T47D (cell line): ENCODE data around the gene MRTFA.
"Not testable (repeated sequence)": the region's sequence is repeated elsewhere in the genome, so short reads cannot be mapped to it uniquely, and the experiment has no call there.

Experiments
- DNase-seq, 2 experiments: peaks; one replicate each; pipeline versions ENCODE4 v3.0.0 to v3.0.0-alpha.2; 2011 to 2012; ENCODE audit warnings: low read depth in 1 of 2, low spot score in 1 of 2
- JUND ChIP-seq: IDR thresholded peaks from 2 replicates; pipeline ENCODE4 v1.6.1; 2012; ENCODE audit warnings: low read depth
- in situ Hi-C: cut with HindIII; loops from 2 replicates; pipeline ENCODE4 v1.10.0; 2016; ENCODE audit warnings: low sequenced_read_pairs, low pct_unique_long_range_greater_than_20kb

MRTFA gene

GRCh38 chr22:40633036-40633435 lies 3.5 kb downstream of the MRTFA start:
- DNase-seq = no peak
- no peak for TF ChIP-seq JUND
- in situ Hi-C loops = no loop called here

GRCh38 chr22:40631925-40632324 lies 4.6 kb downstream of the MRTFA start:
- in situ Hi-C loops = no loop called here
- no peak for TF ChIP-seq JUND
- no peak for DNase-seq

- in situ Hi-C loops = no loop called here
- DNase-seq = no peak
- no peak for TF ChIP-seq JUND
Measured at GRCh38 chr22:40628354-40629042, 8.0 kb downstream of the MRTFA start.

GRCh38 chr22:40627612-40628011 lies 8.9 kb downstream of the MRTFA start:
- no peak for DNase-seq
- in situ Hi-C loops = no loop called here
- TF ChIP-seq JUND = no peak

- TF ChIP-seq JUND = no peak
- in situ Hi-C loops = no loop called here
- DNase-seq = no peak
Measured at GRCh38 chr22:40626851-40627250, 9.7 kb downstream of the MRTFA start.

GRCh38 chr22:40625794-40626193 lies 10.7 kb downstream of the MRTFA start:
- in situ Hi-C loops, DNase-seq: not testable (repeated sequence)

- DNase-seq, in situ Hi-C loops: not testable (repeated sequence)
Measured at GRCh38 chr22:40625281-40625680, 11.2 kb downstream of the MRTFA start.

GRCh38 chr22:40624770-40625169 lies 11.7 kb downstream of the MRTFA start:
- no peak for TF ChIP-seq JUND
- DNase-seq = no peak
- in situ Hi-C loops = no loop called here

- no peak for TF ChIP-seq JUND
- in situ Hi-C loops = no loop called here
- DNase-seq = no peak
Measured at GRCh38 chr22:40621309-40622151, 15.0 kb downstream of the MRTFA start.

GRCh38 chr22:40620464-40621046 lies 16.0 kb downstream of the MRTFA start:
- no peak for TF ChIP-seq JUND
- DNase-seq = no peak
- in situ Hi-C loops = no loop called here

- in situ Hi-C loops = no loop called here
- TF ChIP-seq JUND = no peak
Measured at GRCh38 chr22:40618400-40618799, 18.1 kb downstream of the MRTFA start.

GRCh38 chr22:40616578-40616977 lies 19.9 kb downstream of the MRTFA start:
- no peak for DNase-seq
- in situ Hi-C loops = no loop called here
- no peak for TF ChIP-seq JUND

More at GRCh38 chr22:40618400-40618799, 18.1 kb downstream of the MRTFA start:
- DNase-seq = no peak

GRCh38 chr22:40613067-40613466 lies 23.5 kb downstream of the MRTFA start:
- TF ChIP-seq JUND = no peak
- DNase-seq = no peak
- in situ Hi-C loops = no loop called here
